NT2/D1 (cell line): Measurements from ENCODE around the gene CTXND2.

Experiments
- DNase-seq: peaks from one replicate; pipeline ENCODE4 v3.0.0-alpha.2; 2011; ENCODE audit warnings: low read depth, low spot score
- H3K27me3 ChIP-seq: 2 replicates; pipeline ENCODE4 v1.6.0; 2011; ENCODE audit warnings: mild to moderate bottlenecking; ENCODE audit not compliant: insufficient read length, insufficient read depth
- H3K36me3 ChIP-seq: 2 replicates; pipeline ENCODE4 v1.6.1; 2011; ENCODE audit warnings: mild to moderate bottlenecking, low read length, mixed read lengths; ENCODE audit not compliant: insufficient read depth, insufficient read length
- H3K4me1 ChIP-seq: 2 replicates; pipeline ENCODE4 v1.5.1; 2011; ENCODE audit not compliant: insufficient read depth, insufficient read length
- H3K4me3 ChIP-seq: 2 replicates; pipeline ENCODE4 v1.5.1; 2011; ENCODE audit warnings: low read depth; ENCODE audit not compliant: insufficient read length
- H3K9ac ChIP-seq: 2 replicates; pipeline ENCODE4 v1.6.0; 2011; ENCODE audit warnings: low read depth; ENCODE audit not compliant: insufficient read length
- H3K9me3 ChIP-seq: 2 replicates; pipeline ENCODE4 v1.5.1; 2011; ENCODE audit warnings: mild to moderate bottlenecking, low read length; ENCODE audit not compliant: insufficient read depth
- SUZ12 ChIP-seq: IDR thresholded peaks from 2 replicates; pipeline ENCODE4 v1.6.1; 2011; ENCODE audit not compliant: insufficient read length, insufficient read depth; ENCODE audit errors: extremely low read depth
- YY1 ChIP-seq: IDR thresholded peaks from 2 replicates; pipeline ENCODE4 v1.6.1; 2011; ENCODE audit not compliant: insufficient read length, insufficient read depth
- ZNF274 ChIP-seq: IDR thresholded peaks from 2 replicates; pipeline ENCODE4 v1.6.1; 2011; ENCODE audit warnings: mild to moderate bottlenecking, low read depth, low read length

CTXND2 gene

GRCh38 chr1:150954708-150955107 lies 67.8 kb downstream of the CTXND2 start:
- no peaks in the 10 kb centered on the region for H3K4me1 ChIP-seq
- no peak for TF ChIP-seq YY1
- no peak for TF ChIP-seq SUZ12
- TF ChIP-seq ZNF274, result no peak
- H3K27me3 ChIP-seq, result no peaks in the 10 kb centered on the region
- no peak overlapping the region for H3K9ac ChIP-seq
- no peak overlapping the region for H3K4me3 ChIP-seq
- no peaks in the 10 kb centered on the region for H3K9me3 ChIP-seq
- peaks cover 84% of the 10 kb centered on the region for H3K36me3 ChIP-seq
- no peak for DNase-seq

- H3K27me3 ChIP-seq, result no peaks in the 10 kb centered on the region
- H3K9me3 ChIP-seq, result no peaks in the 10 kb centered on the region
- H3K36me3 ChIP-seq, result peaks cover 83% of the 10 kb centered on the region
- no peak for DNase-seq
- no peak for TF ChIP-seq YY1
- TF ChIP-seq ZNF274, result no peak
- H3K4me3 ChIP-seq, result no peak overlapping the region
- no peak overlapping the region for H3K9ac ChIP-seq
- no peaks in the 10 kb centered on the region for H3K4me1 ChIP-seq
Measured at GRCh38 chr1:150955280-150955679, 68.3 kb downstream of the CTXND2 start.

- Histone ChIP-seq H3K4me1 (no peaks in the 10 kb centered on the region), H3K9ac (no peak overlapping the region), H3K36me3 (peaks cover 81% of the 10 kb centered on the region), H3K4me3 (no peak overlapping the region), H3K9me3 (no peaks in the 10 kb centered on the region), H3K27me3 (no peaks in the 10 kb centered on the region)
- DNase-seq, result no peak
- TF ChIP-seq SUZ12 (no peak), YY1 (no peak), ZNF274 (no peak)
Measured at GRCh38 chr1:150957666-150958065, 70.7 kb downstream of the CTXND2 start.

- Histone ChIP-seq H3K9me3 (no peaks in the 10 kb centered on the region), H3K9ac (no peak overlapping the region), H3K4me3 (no peak overlapping the region), H3K27me3 (no peaks in the 10 kb centered on the region), H3K36me3 (peaks cover 87% of the 10 kb centered on the region), H3K4me1 (no peaks in the 10 kb centered on the region)
- no peak for DNase-seq
- TF ChIP-seq ZNF274, result no peak
- no peak for TF ChIP-seq YY1
- no peak for TF ChIP-seq SUZ12
Measured at GRCh38 chr1:150960646-150961045, 73.7 kb downstream of the CTXND2 start.

GRCh38 chr1:150961756-150962155 lies 74.8 kb downstream of the CTXND2 start:
- no peak for TF ChIP-seq ZNF274
- no peak for TF ChIP-seq YY1
- no peak for TF ChIP-seq SUZ12
- H3K9ac ChIP-seq, result no peak overlapping the region
- H3K9me3 ChIP-seq, result no peaks in the 10 kb centered on the region
- H3K27me3 ChIP-seq, result no peaks in the 10 kb centered on the region
- DNase-seq, result no peak
- no peak overlapping the region for H3K4me3 ChIP-seq
- H3K4me1 ChIP-seq, result no peaks in the 10 kb centered on the region
- H3K36me3 ChIP-seq, result peaks cover 89% of the 10 kb centered on the region
